HEK293 (cell line): ENCODE measurements around the gene ADGRD1.

Source experiments
- CTCF ChIA-PET: fragments of 350-600 bp; formaldehyde crosslinking; extraction: SDS; loops from one replicate; lab custom pipeline; 2021; ENCODE audit warnings: antibody characterized with exemption; lab: Yijun Ruan, JAX
- POLR2A ChIA-PET: fragments of 300-600 bp; formaldehyde crosslinking; extraction: SDS; loops from one replicate; lab custom pipeline; 2020; ENCODE audit warnings: antibody characterized with exemption, inconsistent platforms; lab: Yijun Ruan, JAX
- H3K27ac ChIP-seq: fragments of 200-500 bp; sonication (Bioruptor generic); 2 replicates; pipeline ENCODE4 v1.5.1; 2014; ENCODE audit warnings: low read depth, low read length, control low read depth, inconsistent platforms; ENCODE audit errors: extremely low read depth
- H3K36me3 ChIP-seq, 2 experiments: fragments of 200-500 bp in 1 of 2; sonication (Bioruptor generic) in 1 of 2; 1 replicate in 1 of 2; 2 replicates in 1 of 2; pipeline ENCODE4 v1.5.1; 2014 to 2017; ENCODE audit warnings: inconsistent platforms in 2 of 2, low read length in 2 of 2; ENCODE audit not compliant: control insufficient read depth in 2 of 2, insufficient read depth in 1 of 2
- H3K4me1 ChIP-seq: fragments of 200-500 bp; sonication (Bioruptor generic); 2 replicates; pipeline ENCODE4 v1.5.1; 2014; ENCODE audit warnings: mild to moderate bottlenecking, low read length, inconsistent platforms; ENCODE audit not compliant: control insufficient read depth, insufficient read depth
- H3K4me3 ChIP-seq: 2 replicates; pipeline ENCODE4 v1.5.1; 2011; ENCODE audit warnings: low read depth, mild to moderate bottlenecking, control low read depth, low read length, moderate library complexity
- H3K9me3 ChIP-seq: fragments of 200-500 bp; sonication (Bioruptor generic); 2 replicates; pipeline ENCODE4 v1.5.1; 2014; ENCODE audit warnings: low read depth, low read length, inconsistent platforms; ENCODE audit not compliant: control insufficient read depth, insufficient read depth
- BCL11B ChIP-seq: fragments of 450-650 bp; formaldehyde crosslinking; IDR thresholded peaks from 2 replicates; pipeline ENCODE4 v1.5.1; 2016; ENCODE audit warnings: low read depth, missing biosample characterization, missing genetic modification characterization
- FEZF1 ChIP-seq: fragments of 450-650 bp; formaldehyde crosslinking; IDR thresholded peaks from 2 replicates; pipeline ENCODE4 v1.5.1; 2016; ENCODE audit warnings: missing biosample characterization, missing genetic modification characterization
- MEIS1 ChIP-seq: sonication (generic); formaldehyde crosslinking; IDR thresholded peaks from 2 replicates; pipeline ENCODE4 v1.8.1; 2022; ENCODE audit warnings: missing genetic modification reagents, mild to moderate bottlenecking, borderline replicate concordance
- SALL2 ChIP-seq: fragments of 450-650 bp; formaldehyde crosslinking; IDR thresholded peaks from 2 replicates; pipeline ENCODE4 v1.5.0; 2017; ENCODE audit warnings: missing biosample characterization, mild to moderate bottlenecking, missing genetic modification characterization, borderline replicate concordance
- ZBTB8A ChIP-seq: fragments of 450-650 bp; formaldehyde crosslinking; IDR thresholded peaks from 2 replicates; pipeline ENCODE4 v1.5.1; 2016; ENCODE audit warnings: missing biosample characterization, missing genetic modification characterization
- ZNF138 ChIP-seq: fragments of 450-650 bp; formaldehyde crosslinking; IDR thresholded peaks from 2 replicates; pipeline ENCODE4 v1.5.1; 2016; ENCODE audit warnings: missing biosample characterization, missing genetic modification characterization, borderline replicate concordance
- ZNF140 ChIP-seq: fragments of 450-650 bp; formaldehyde crosslinking; IDR thresholded peaks from 2 replicates; pipeline ENCODE4 v1.5.1; 2016; ENCODE audit warnings: missing biosample characterization, missing genetic modification characterization
- ZNF2 ChIP-seq: fragments of 450-650 bp; formaldehyde crosslinking; IDR thresholded peaks from 2 replicates; pipeline ENCODE4 v1.5.1; 2016; ENCODE audit warnings: missing biosample characterization, missing genetic modification characterization
- ZNF354C ChIP-seq: fragments of 450-650 bp; formaldehyde crosslinking; IDR thresholded peaks from 2 replicates; pipeline ENCODE4 v1.5.1; 2016; ENCODE audit warnings: missing biosample characterization, missing genetic modification characterization, low read depth, borderline replicate concordance
- ZNF48 ChIP-seq: fragments of 450-650 bp; formaldehyde crosslinking; IDR thresholded peaks from 2 replicates; pipeline ENCODE4 v1.5.1; 2016; ENCODE audit warnings: missing biosample characterization, missing genetic modification characterization
- ZNF830 ChIP-seq: fragments of 450-650 bp; IDR thresholded peaks from 2 replicates; pipeline ENCODE4 v1.5.0; 2018; ENCODE audit warnings: missing biosample characterization, missing genetic modification characterization, low read depth, mild to moderate bottlenecking, moderate library complexity
- ZNF837 ChIP-seq: fragments of 450-650 bp; formaldehyde crosslinking; IDR thresholded peaks from 2 replicates; pipeline ENCODE4 v1.5.1; 2016; ENCODE audit warnings: missing biosample characterization, missing genetic modification characterization
- TF ChIP-seq, protein P1 (sequence below): fragments of 450-650 bp; formaldehyde crosslinking; IDR thresholded peaks from 2 replicates; pipeline ENCODE4 v1.5.1; 2016; ENCODE audit warnings: missing biosample characterization, missing genetic modification characterization
- TF ChIP-seq, protein P2 (sequence below): fragments of 450-650 bp; formaldehyde crosslinking; IDR thresholded peaks from 2 replicates; pipeline ENCODE4 v1.5.1; 2017; ENCODE audit warnings: missing biosample characterization, missing genetic modification characterization
- TF ChIP-seq, protein P3 (sequence below): fragments of 450-650 bp; formaldehyde crosslinking; IDR thresholded peaks from 2 replicates; pipeline ENCODE4 v1.5.1; 2016; ENCODE audit warnings: missing biosample characterization, missing genetic modification characterization
- TF ChIP-seq, protein P4 (sequence below): fragments of 450-650 bp; formaldehyde crosslinking; IDR thresholded peaks from 2 replicates; pipeline ENCODE4 v1.5.1; 2016; ENCODE audit warnings: missing biosample characterization, missing genetic modification characterization
- TF ChIP-seq, protein P5 (sequence below): fragments of 450-650 bp; formaldehyde crosslinking; IDR thresholded peaks from 2 replicates; pipeline ENCODE4 v1.5.1; 2016; ENCODE audit warnings: missing biosample characterization, missing genetic modification characterization
- TF ChIP-seq, protein P6 (sequence below): fragments of 450-650 bp; formaldehyde crosslinking; IDR thresholded peaks from 2 replicates; pipeline ENCODE4 v1.5.1; 2016; ENCODE audit warnings: missing biosample characterization, missing genetic modification characterization
- TF ChIP-seq, protein P7 (sequence below): fragments of 450-650 bp; formaldehyde crosslinking; IDR thresholded peaks from 2 replicates; pipeline ENCODE4 v1.5.1; 2016; ENCODE audit warnings: missing biosample characterization, missing genetic modification characterization

The ADGRD1 gene

DNA sequence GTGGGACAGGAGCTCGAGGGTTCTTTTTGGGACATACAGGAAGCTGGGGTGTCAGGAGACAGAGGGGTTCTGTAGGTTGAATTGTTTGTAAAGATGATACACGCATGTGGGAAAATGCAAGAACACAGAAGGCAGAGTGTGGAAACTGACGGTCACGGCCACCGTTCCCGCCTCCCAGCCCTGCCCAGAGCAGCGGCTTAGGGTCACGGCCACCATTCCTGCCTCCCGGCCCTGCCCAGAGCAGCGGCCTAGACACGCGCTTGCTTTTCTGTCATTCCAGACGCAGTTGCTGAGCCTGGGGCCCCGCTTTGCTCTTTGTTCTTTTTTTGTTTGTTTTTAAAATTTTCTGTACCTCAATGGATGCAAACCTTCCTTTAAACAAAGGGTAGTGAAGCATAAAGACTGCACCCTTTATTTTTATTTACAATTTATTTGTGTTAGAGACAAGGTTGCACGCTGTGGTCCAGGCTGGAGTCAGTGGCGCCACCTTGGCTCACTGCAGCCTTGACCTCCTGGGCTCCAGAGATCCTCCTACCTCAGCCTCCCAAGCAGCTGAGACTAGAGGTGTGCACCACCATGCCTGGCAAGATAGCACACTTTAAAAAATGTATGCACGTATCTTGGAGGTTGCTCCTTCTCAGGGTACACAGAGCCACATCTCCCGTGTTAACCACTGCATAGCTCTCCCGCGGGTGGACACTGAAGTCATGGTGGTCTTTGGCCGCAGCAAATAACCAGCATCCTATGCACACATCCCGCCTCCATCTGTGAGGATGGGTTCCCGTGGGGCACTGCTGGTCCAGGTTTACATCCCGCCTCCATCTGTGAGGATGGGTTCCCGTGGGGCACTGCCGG lies 142.3 kb downstream of the ADGRD1 start:
- POLR2A ChIA-PET, result no interaction called here
- Histone ChIP-seq H3K27ac (no peak overlapping the region), H3K4me3 (no peak overlapping the region), H3K4me1 (no peaks in the 10 kb centered on the region), H3K36me3 (no peaks in the 10 kb centered on the region), H3K9me3 (no peaks in the 10 kb centered on the region)
- TF ChIP-seq, protein P1, sequence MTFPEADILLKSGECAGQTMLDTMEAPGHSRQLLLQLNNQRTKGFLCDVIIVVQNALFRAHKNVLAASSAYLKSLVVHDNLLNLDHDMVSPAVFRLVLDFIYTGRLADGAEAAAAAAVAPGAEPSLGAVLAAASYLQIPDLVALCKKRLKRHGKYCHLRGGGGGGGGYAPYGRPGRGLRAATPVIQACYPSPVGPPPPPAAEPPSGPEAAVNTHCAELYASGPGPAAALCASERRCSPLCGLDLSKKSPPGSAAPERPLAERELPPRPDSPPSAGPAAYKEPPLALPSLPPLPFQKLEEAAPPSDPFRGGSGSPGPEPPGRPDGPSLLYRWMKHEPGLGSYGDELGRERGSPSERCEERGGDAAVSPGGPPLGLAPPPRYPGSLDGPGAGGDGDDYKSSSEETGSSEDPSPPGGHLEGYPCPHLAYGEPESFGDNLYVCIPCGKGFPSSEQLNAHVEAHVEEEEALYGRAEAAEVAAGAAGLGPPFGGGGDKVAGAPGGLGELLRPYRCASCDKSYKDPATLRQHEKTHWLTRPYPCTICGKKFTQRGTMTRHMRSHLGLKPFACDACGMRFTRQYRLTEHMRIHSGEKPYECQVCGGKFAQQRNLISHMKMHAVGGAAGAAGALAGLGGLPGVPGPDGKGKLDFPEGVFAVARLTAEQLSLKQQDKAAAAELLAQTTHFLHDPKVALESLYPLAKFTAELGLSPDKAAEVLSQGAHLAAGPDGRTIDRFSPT (tag by site-specific recombination), result no peak
- TF ChIP-seq BCL11B (tag by site-specific recombination) (no peak), ZNF48 (tag by site-specific recombination) (no peak), ZNF837 (tag by site-specific recombination) (no peak), ZBTB8A (tag by site-specific recombination) (no peak), ZNF830 (tag by site-specific recombination) (no peak), ZNF2 (no peak), SALL2 (tag by site-specific recombination) (no peak), FEZF1 (tag by site-specific recombination) (no peak), ZNF140 (tag by site-specific recombination) (no peak), MEIS1 (CRISPR knock-in tag) (no peak), ZNF354C (no peak), ZNF138 (tag by site-specific recombination) (no peak)
- TF ChIP-seq, protein P2, sequence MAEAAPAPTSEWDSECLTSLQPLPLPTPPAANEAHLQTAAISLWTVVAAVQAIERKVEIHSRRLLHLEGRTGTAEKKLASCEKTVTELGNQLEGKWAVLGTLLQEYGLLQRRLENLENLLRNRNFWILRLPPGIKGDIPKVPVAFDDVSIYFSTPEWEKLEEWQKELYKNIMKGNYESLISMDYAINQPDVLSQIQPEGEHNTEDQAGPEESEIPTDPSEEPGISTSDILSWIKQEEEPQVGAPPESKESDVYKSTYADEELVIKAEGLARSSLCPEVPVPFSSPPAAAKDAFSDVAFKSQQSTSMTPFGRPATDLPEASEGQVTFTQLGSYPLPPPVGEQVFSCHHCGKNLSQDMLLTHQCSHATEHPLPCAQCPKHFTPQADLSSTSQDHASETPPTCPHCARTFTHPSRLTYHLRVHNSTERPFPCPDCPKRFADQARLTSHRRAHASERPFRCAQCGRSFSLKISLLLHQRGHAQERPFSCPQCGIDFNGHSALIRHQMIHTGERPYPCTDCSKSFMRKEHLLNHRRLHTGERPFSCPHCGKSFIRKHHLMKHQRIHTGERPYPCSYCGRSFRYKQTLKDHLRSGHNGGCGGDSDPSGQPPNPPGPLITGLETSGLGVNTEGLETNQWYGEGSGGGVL (tag by site-specific recombination), result no peak
- TF ChIP-seq, protein P3, sequence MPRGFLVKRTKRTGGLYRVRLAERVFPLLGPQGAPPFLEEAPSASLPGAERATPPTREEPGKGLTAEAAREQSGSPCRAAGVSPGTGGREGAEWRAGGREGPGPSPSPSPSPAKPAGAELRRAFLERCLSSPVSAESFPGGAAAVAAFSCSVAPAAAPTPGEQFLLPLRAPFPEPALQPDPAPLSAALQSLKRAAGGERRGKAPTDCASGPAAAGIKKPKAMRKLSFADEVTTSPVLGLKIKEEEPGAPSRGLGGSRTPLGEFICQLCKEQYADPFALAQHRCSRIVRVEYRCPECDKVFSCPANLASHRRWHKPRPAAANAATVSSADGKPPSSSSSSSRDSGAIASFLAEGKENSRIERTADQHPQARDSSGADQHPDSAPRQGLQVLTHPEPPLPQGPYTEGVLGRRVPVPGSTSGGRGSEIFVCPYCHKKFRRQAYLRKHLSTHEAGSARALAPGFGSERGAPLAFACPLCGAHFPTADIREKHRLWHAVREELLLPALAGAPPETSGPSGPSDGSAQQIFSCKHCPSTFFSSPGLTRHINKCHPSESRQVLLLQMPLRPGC (tag by site-specific recombination), result no peak
- TF ChIP-seq, protein P4, sequence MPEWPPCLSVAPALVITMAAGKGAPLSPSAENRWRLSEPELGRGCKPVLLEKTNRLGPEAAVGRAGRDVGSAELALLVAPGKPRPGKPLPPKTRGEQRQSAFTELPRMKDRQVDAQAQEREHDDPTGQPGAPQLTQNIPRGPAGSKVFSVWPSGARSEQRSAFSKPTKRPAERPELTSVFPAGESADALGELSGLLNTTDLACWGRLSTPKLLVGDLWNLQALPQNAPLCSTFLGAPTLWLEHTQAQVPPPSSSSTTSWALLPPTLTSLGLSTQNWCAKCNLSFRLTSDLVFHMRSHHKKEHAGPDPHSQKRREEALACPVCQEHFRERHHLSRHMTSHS (tag by site-specific recombination), result no peak
- TF ChIP-seq, protein P5, sequence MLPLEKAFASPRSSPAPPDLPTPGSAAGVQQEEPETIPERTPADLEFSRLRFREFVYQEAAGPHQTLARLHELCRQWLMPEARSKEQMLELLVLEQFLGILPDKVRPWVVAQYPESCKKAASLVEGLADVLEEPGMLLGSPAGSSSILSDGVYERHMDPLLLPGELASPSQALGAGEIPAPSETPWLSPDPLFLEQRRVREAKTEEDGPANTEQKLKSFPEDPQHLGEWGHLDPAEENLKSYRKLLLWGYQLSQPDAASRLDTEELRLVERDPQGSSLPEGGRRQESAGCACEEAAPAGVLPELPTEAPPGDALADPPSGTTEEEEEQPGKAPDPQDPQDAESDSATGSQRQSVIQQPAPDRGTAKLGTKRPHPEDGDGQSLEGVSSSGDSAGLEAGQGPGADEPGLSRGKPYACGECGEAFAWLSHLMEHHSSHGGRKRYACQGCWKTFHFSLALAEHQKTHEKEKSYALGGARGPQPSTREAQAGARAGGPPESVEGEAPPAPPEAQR, result no peak
- TF ChIP-seq, protein P6, sequence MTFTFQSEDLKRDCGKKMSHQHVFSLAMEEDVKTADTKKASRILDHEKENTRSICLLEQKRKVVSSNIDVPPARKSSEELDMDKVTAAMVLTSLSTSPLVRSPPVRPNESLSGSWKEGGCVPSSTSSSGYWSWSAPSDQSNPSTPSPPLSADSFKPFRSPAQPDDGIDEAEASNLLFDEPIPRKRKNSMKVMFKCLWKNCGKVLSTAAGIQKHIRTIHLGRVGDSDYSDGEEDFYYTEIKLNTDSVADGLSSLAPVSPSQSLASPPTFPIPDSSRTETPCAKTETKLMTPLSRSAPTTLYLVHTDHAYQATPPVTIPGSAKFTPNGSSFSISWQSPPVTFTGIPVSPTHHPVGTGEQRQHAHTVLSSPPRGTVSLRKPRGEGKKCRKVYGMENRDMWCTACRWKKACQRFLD (tag by site-specific recombination), result no peak
- TF ChIP-seq, protein P7, sequence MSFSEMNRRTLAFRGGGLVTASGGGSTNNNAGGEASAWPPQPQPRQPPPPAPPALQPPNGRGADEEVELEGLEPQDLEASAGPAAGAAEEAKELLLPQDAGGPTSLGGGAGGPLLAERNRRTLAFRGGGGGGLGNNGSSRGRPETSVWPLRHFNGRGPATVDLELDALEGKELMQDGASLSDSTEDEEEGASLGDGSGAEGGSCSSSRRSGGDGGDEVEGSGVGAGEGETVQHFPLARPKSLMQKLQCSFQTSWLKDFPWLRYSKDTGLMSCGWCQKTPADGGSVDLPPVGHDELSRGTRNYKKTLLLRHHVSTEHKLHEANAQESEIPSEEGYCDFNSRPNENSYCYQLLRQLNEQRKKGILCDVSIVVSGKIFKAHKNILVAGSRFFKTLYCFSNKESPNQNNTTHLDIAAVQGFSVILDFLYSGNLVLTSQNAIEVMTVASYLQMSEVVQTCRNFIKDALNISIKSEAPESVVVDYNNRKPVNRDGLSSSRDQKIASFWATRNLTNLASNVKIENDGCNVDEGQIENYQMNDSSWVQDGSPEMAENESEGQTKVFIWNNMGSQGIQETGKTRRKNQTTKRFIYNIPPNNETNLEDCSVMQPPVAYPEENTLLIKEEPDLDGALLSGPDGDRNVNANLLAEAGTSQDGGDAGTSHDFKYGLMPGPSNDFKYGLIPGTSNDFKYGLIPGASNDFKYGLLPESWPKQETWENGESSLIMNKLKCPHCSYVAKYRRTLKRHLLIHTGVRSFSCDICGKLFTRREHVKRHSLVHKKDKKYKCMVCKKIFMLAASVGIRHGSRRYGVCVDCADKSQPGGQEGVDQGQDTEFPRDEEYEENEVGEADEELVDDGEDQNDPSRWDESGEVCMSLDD, result no peak
- CTCF ChIA-PET, result interaction anchor here (0.5 to 1.2 kb wide), 2 partner anchors 8 to 927 kb away, joined by 4 to 5 read pairs; no protein-coding TSS in a partner anchor
